Measurements from ENCODE around the gene TGFBR2.

DNA sequence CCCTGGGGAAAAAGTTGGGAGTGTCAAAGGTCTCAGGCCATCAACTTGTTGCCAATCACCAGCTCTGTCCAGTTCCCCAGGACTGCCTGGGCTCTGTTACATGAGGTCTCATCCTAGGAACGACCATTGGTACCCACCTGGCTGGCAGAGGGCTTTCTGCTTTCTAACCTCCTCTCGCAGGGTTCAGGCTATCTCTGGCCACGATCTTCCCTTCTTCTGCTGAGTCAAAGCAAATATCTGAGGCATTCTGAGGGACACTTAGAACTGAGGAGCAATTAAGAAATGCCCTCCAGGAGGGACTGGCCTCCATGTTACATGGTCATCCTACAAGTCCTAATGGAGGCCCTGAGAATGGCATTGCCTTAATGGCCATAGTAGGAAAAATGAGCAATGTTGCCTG, 77.4 kb downstream of the TGFBR2 start:
- TF ChIP-seq GATA2 (IDR thresholded peaks at IDR 0.05; ENCODE audit: low read depth, low read length), result no peak
- no peak for TF ChIP-seq GATA3 (IDR thresholded peaks at IDR 0.05; ENCODE audit: low read depth, low read length)
